Mesendoderm (in vitro differentiated cells): ENCODE data around the gene MAGI2.

ENCODE experiments used
- DNase-seq: peaks from one replicate; pipeline ENCODE4 v3.0.0; 2013
- H2AK5ac ChIP-seq: 2 replicates; pipeline ENCODE4 v1.6.1; 2013; ENCODE audit warnings: low read length, inconsistent platforms
- H2BK120ac ChIP-seq: 2 replicates; pipeline ENCODE4 v1.6.1; 2013; ENCODE audit warnings: low read depth, mild to moderate bottlenecking, low read length, moderate library complexity, mixed read lengths
- H2BK15ac ChIP-seq: replicated peaks from 2 replicates; pipeline ENCODE4 v1.6.1; 2013; ENCODE audit warnings: low read depth, mild to moderate bottlenecking, moderate library complexity
- H2BK5ac ChIP-seq: 2 replicates; pipeline ENCODE4 v1.6.1; 2013; ENCODE audit warnings: low read length, inconsistent platforms
- H3K18ac ChIP-seq: 2 replicates; pipeline ENCODE4 v1.6.1; 2013; ENCODE audit warnings: mild to moderate bottlenecking, low read length, mixed read lengths
- H3K23ac ChIP-seq: one replicate; pipeline ENCODE4 v1.6.1; 2013; ENCODE audit warnings: low read length
- H3K27ac ChIP-seq: 2 replicates; pipeline ENCODE4 v1.5.1; 2013; ENCODE audit warnings: low read depth, mild to moderate bottlenecking, inconsistent platforms, low read length, moderate library complexity
- H3K27me3 ChIP-seq: 2 replicates; pipeline ENCODE4 v1.6.1; 2013; ENCODE audit warnings: low read length, control low read depth, mild to moderate bottlenecking, inconsistent platforms; ENCODE audit not compliant: insufficient read depth, poor library complexity
- H3K36me3 ChIP-seq: 2 replicates; pipeline ENCODE4 v1.6.1; 2013; ENCODE audit warnings: low read length, inconsistent platforms; ENCODE audit not compliant: control insufficient read depth, insufficient read depth
- H3K4ac ChIP-seq: one replicate; pipeline ENCODE4 v1.6.1; 2013; ENCODE audit warnings: low read depth, mild to moderate bottlenecking, low read length, moderate library complexity
- H3K4me1 ChIP-seq: 2 replicates; pipeline ENCODE4 v1.6.1; 2013; ENCODE audit warnings: low read depth, low read length, inconsistent platforms; ENCODE audit not compliant: control insufficient read depth
- H3K4me2 ChIP-seq: 2 replicates; pipeline ENCODE4 v1.6.1; 2013; ENCODE audit warnings: low read length
- H3K4me3 ChIP-seq: 2 replicates; pipeline ENCODE4 v1.5.1; 2013; ENCODE audit warnings: mild to moderate bottlenecking, low read length
- H3K56ac ChIP-seq: one replicate; pipeline ENCODE4 v1.6.1; 2013; ENCODE audit warnings: low read length
- H3K79me1 ChIP-seq: 2 replicates; pipeline ENCODE4 v1.6.1; 2013; ENCODE audit warnings: low read length, inconsistent platforms
- H3K79me2 ChIP-seq: 2 replicates; pipeline ENCODE4 v1.6.1; 2013; ENCODE audit warnings: mild to moderate bottlenecking, low read length; ENCODE audit not compliant: control insufficient read depth, insufficient read depth
- H3K9ac ChIP-seq: 2 replicates; pipeline ENCODE4 v1.6.1; 2013; ENCODE audit warnings: low read length, inconsistent platforms
- H4K5ac ChIP-seq: one replicate; pipeline ENCODE4 v1.6.1; 2013; ENCODE audit warnings: low read length
- H4K8ac ChIP-seq: one replicate; pipeline ENCODE4 v1.6.1; 2013; ENCODE audit warnings: low read depth, mild to moderate bottlenecking, control low read depth, low read length, moderate library complexity
- WGBS: extraction: QIAGEN DNeasy Blood & Tissue Kit; methylation state at CpG from one replicate; pipeline ENCODE4 v1.1.7; 2013; ENCODE audit warnings: low lambda C conversion rate, missing lambda C conversion rate; ENCODE audit not compliant: insufficient coverage; ENCODE audit errors: extremely low coverage; 5-methylcytosine and 5-hydroxymethylcytosine counted together

Gene MAGI2

GRCh38 chr7:78013386-78013785 is 1440.1 kb downstream of the MAGI2 start:
- DNase-seq: no peak
- Histone ChIP-seq H2BK120ac (no peak overlapping the region), H2BK15ac (no peak overlapping the region), H3K4me1 (no peaks in the 10 kb centered on the region), H2BK5ac (no peak overlapping the region), H3K27ac (no peak overlapping the region), H3K27me3 (no peaks in the 10 kb centered on the region), H3K18ac (no peak overlapping the region), H3K23ac (no peak overlapping the region), H3K4ac (no peak overlapping the region), H4K8ac (no peak overlapping the region), H3K4me3 (no peak overlapping the region), H3K4me2 (no peak overlapping the region), H3K56ac (no peak overlapping the region), H3K36me3 (no peaks in the 10 kb centered on the region), H3K79me1 (no peaks in the 10 kb centered on the region), H2AK5ac (no peak overlapping the region), H3K79me2 (no peaks in the 10 kb centered on the region), H3K9ac (no peak overlapping the region), H4K5ac (no peak overlapping the region)
- WGBS: no CpG with 5 or more reads among the region's 3 CpGs

GRCh38 chr7:78011642-78012041 is 1441.8 kb downstream of the MAGI2 start:
- no peak overlapping the region for H2AK5ac ChIP-seq
- H3K36me3 ChIP-seq: no peaks in the 10 kb centered on the region
- H3K79me2 ChIP-seq: no peaks in the 10 kb centered on the region
- H3K23ac ChIP-seq: no peak overlapping the region
- no peak overlapping the region for H3K4me2 ChIP-seq
- no peak overlapping the region for H2BK15ac ChIP-seq
- no CpG with 5 or more reads among the region's 5 CpGs for WGBS
- H3K4me1 ChIP-seq: no peaks in the 10 kb centered on the region
- no peaks in the 10 kb centered on the region for H3K27me3 ChIP-seq
- no peak overlapping the region for H4K5ac ChIP-seq
- H3K9ac ChIP-seq: no peak overlapping the region
- H3K56ac ChIP-seq: no peak overlapping the region
- H4K8ac ChIP-seq: no peak overlapping the region
- no peak for DNase-seq
- no peak overlapping the region for H3K4me3 ChIP-seq
- no peak overlapping the region for H2BK5ac ChIP-seq
- H3K27ac ChIP-seq: no peak overlapping the region
- H3K79me1 ChIP-seq: no peaks in the 10 kb centered on the region
- no peak overlapping the region for H3K18ac ChIP-seq
- H3K4ac ChIP-seq: no peak overlapping the region
- H2BK120ac ChIP-seq: no peak overlapping the region

GRCh38 chr7:78007231-78007630 is 1446.2 kb downstream of the MAGI2 start:
- Histone ChIP-seq H3K4me2 (no peak overlapping the region), H3K4me3 (no peak overlapping the region), H4K5ac (no peak overlapping the region), H3K4ac (no peak overlapping the region), H3K79me2 (no peaks in the 10 kb centered on the region), H2BK15ac (no peak overlapping the region), H3K56ac (no peak overlapping the region), H4K8ac (no peak overlapping the region), H3K23ac (no peak overlapping the region), H3K27me3 (no peaks in the 10 kb centered on the region), H3K36me3 (no peaks in the 10 kb centered on the region), H3K27ac (no peak overlapping the region), H3K9ac (no peak overlapping the region), H2BK5ac (no peak overlapping the region), H3K79me1 (no peaks in the 10 kb centered on the region), H3K4me1 (no peaks in the 10 kb centered on the region), H2AK5ac (no peak overlapping the region), H2BK120ac (no peak overlapping the region), H3K18ac (no peak overlapping the region)
- DNase-seq: no peak
- no CpG with 5 or more reads among the region's 3 CpGs for WGBS

- H3K27me3 ChIP-seq: no peaks in the 10 kb centered on the region
- H3K23ac ChIP-seq: no peak overlapping the region
- H3K79me2 ChIP-seq: no peaks in the 10 kb centered on the region
- no peaks in the 10 kb centered on the region for H3K4me1 ChIP-seq
- peak; percentile 73 for DNase-seq
- WGBS: no CpG with 5 or more reads among the region's 10 CpGs
- no peak overlapping the region for H3K4ac ChIP-seq
- no peak overlapping the region for H2BK5ac ChIP-seq
- no peak overlapping the region for H3K27ac ChIP-seq
- no peaks in the 10 kb centered on the region for H3K79me1 ChIP-seq
- H3K56ac ChIP-seq: no peak overlapping the region
- no peak overlapping the region for H3K9ac ChIP-seq
- no peak overlapping the region for H3K4me2 ChIP-seq
- H2BK15ac ChIP-seq: no peak overlapping the region
- H3K36me3 ChIP-seq: no peaks in the 10 kb centered on the region
- H4K5ac ChIP-seq: no peak overlapping the region
- H2BK120ac ChIP-seq: no peak overlapping the region
- no peak overlapping the region for H2AK5ac ChIP-seq
- H3K18ac ChIP-seq: no peak overlapping the region
- no peak overlapping the region for H3K4me3 ChIP-seq
- H4K8ac ChIP-seq: no peak overlapping the region
Observed at GRCh38 chr7:78006063-78006755, 1447.3 kb downstream of the MAGI2 start.

- no peak overlapping the region for H3K4me2 ChIP-seq
- H3K56ac ChIP-seq: no peak overlapping the region
- H2BK120ac ChIP-seq: no peak overlapping the region
- no peaks in the 10 kb centered on the region for H3K27me3 ChIP-seq
- DNase-seq: no peak
- no peak overlapping the region for H3K23ac ChIP-seq
- no peak overlapping the region for H3K4me3 ChIP-seq
- no CpG with 5 or more reads among the region's 4 CpGs for WGBS
- H3K18ac ChIP-seq: no peak overlapping the region
- H2AK5ac ChIP-seq: no peak overlapping the region
- no peaks in the 10 kb centered on the region for H3K79me1 ChIP-seq
- no peak overlapping the region for H2BK5ac ChIP-seq
- no peak overlapping the region for H3K9ac ChIP-seq
- no peak overlapping the region for H2BK15ac ChIP-seq
- no peak overlapping the region for H3K27ac ChIP-seq
- H3K36me3 ChIP-seq: no peaks in the 10 kb centered on the region
- no peak overlapping the region for H4K8ac ChIP-seq
- no peak overlapping the region for H3K4ac ChIP-seq
- H3K4me1 ChIP-seq: no peaks in the 10 kb centered on the region
- H3K79me2 ChIP-seq: no peaks in the 10 kb centered on the region
- H4K5ac ChIP-seq: no peak overlapping the region
Observed at GRCh38 chr7:78002715-78003114, 1450.8 kb downstream of the MAGI2 start.

- H3K27me3 ChIP-seq: no peaks in the 10 kb centered on the region
- no peak for DNase-seq
- no peak overlapping the region for H3K27ac ChIP-seq
- no peaks in the 10 kb centered on the region for H3K36me3 ChIP-seq
- H3K4me3 ChIP-seq: no peak overlapping the region
- H2BK120ac ChIP-seq: no peak overlapping the region
- H3K79me1 ChIP-seq: no peaks in the 10 kb centered on the region
- no peak overlapping the region for H3K9ac ChIP-seq
- H4K8ac ChIP-seq: no peak overlapping the region
- H3K79me2 ChIP-seq: no peaks in the 10 kb centered on the region
- H3K4ac ChIP-seq: no peak overlapping the region
- no peak overlapping the region for H2AK5ac ChIP-seq
- no peaks in the 10 kb centered on the region for H3K4me1 ChIP-seq
- no peak overlapping the region for H3K18ac ChIP-seq
- H3K4me2 ChIP-seq: no peak overlapping the region
- no peak overlapping the region for H3K56ac ChIP-seq
- H2BK5ac ChIP-seq: no peak overlapping the region
- no CpG with 5 or more reads among the region's 3 CpGs for WGBS
- H3K23ac ChIP-seq: no peak overlapping the region
- H2BK15ac ChIP-seq: no peak overlapping the region
- H4K5ac ChIP-seq: no peak overlapping the region
Observed at GRCh38 chr7:78002021-78002420, 1451.4 kb downstream of the MAGI2 start.
